NB4 (cell line): ENCODE data around the gene PSMC4.

Experiments
- MYC ChIP-seq: IDR thresholded peaks from 2 replicates; pipeline ENCODE4 v1.6.1; 2011; ENCODE audit warnings: low read depth, low read length
- POLR2A ChIP-seq: IDR thresholded peaks from 2 replicates; pipeline ENCODE4 v1.6.1; 2011; ENCODE audit warnings: mild to moderate bottlenecking; ENCODE audit not compliant: insufficient read length; ENCODE audit errors: extremely low read depth
- TF ChIP-seq, protein P1 (sequence below): IDR thresholded peaks from 2 replicates; pipeline ENCODE4 v1.6.1; 2011; ENCODE audit warnings: low read depth, low read length
- TF ChIP-seq, protein P2 (sequence below): IDR thresholded peaks from one replicate; pipeline ENCODE4 v1.5.1; 2012; ENCODE audit warnings: low read depth, low read length

DNA sequence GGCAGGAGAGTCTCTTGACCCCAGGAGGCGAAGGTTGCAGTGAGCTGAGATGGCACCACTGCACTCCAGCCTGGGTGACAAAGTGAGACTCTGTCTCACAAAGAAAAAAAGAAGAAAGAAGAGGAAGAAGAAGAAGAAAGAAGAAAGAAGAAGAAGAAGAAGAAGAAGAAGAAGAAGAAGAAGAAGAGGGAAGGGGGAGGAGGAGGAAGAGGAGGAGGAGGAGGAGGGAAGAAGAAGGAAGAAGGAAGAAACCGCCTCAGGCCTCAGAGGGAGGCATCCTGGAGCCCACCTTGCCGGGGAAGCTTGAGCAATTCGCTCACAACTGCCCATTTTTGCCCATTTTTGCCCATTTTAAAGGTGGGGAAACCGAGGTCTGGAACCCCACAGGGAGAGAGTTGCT lies 46.0 kb upstream of the PSMC4 start:
- TF ChIP-seq, protein P1, sequence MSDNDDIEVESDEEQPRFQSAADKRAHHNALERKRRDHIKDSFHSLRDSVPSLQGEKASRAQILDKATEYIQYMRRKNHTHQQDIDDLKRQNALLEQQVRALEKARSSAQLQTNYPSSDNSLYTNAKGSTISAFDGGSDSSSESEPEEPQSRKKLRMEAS = no peak
- TF ChIP-seq, protein P2, sequence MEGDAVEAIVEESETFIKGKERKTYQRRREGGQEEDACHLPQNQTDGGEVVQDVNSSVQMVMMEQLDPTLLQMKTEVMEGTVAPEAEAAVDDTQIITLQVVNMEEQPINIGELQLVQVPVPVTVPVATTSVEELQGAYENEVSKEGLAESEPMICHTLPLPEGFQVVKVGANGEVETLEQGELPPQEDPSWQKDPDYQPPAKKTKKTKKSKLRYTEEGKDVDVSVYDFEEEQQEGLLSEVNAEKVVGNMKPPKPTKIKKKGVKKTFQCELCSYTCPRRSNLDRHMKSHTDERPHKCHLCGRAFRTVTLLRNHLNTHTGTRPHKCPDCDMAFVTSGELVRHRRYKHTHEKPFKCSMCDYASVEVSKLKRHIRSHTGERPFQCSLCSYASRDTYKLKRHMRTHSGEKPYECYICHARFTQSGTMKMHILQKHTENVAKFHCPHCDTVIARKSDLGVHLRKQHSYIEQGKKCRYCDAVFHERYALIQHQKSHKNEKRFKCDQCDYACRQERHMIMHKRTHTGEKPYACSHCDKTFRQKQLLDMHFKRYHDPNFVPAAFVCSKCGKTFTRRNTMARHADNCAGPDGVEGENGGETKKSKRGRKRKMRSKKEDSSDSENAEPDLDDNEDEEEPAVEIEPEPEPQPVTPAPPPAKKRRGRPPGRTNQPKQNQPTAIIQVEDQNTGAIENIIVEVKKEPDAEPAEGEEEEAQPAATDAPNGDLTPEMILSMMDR = no peak
- TF ChIP-seq POLR2A = no peak
- TF ChIP-seq MYC = no peak
